ENCODE measurements around the gene DIRAS2. TPM values are rescaled to one million over a fixed set of nuclear protein-coding genes. Genes with fewer than 3 reads are reported as not detected.

DIRAS2 gene
- total RNA-seq, 1 experiment from 2014 or later = not detected

DNA sequence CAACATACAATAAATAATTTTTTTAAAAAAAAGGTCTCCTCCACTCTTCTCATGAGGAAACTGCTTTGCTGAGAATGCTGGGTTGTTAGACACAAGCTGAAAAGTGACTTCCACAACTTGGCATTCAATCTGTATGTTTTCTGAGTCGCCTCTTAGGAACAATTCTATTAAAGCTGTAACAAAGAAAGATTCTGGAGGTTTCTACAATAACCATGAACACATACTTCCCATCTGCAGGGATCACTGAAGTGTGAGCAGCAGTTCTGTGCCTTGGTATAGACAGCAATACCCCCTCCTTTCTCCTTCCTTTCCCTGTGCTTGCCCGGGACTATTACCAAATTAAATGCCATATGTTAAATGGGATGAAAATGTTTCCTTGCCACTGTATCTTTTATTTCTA lies 1.5 kb downstream of the DIRAS2 start:
- intact Hi-C loops (cut with micrococcal nuclease; ENCODE audit: unreplicated experiment) = loop anchor here (5.0 to 10.0 kb wide), 3 partner anchors 236 to 1046 kb away; no protein-coding TSS in a partner anchor
- Histone ChIP-seq H3K4me1 (ENCODE audit: insufficient read depth, low read length, poor library complexity, severe bottlenecking) (no peaks in the 10 kb centered on the region), H3K4me3 (ENCODE audit: low read depth, low read length, poor library complexity, severe bottlenecking) (no peak overlapping the region), H3K9me3 (ENCODE audit: low read depth, low read length, poor library complexity, severe bottlenecking) (no peaks in the 10 kb centered on the region), H3K27ac (ENCODE audit: low read depth, low read length, poor library complexity, severe bottlenecking) (no peak overlapping the region), H3K36me3 (ENCODE audit: insufficient read depth, low read length, poor library complexity, severe bottlenecking) (no peaks in the 10 kb centered on the region), H3K27me3 (replicated peaks; ENCODE audit: insufficient read depth, low read depth, low read length, poor library complexity) (peaks cover 32% of the 10 kb centered on the region)
- TF ChIP-seq EZH2 (IDR thresholded peaks at IDR 0.05; ENCODE audit: borderline replicate concordance, low read depth, low read length, poor library complexity, severe bottlenecking) = no peak
- TF ChIP-seq, protein P1, sequence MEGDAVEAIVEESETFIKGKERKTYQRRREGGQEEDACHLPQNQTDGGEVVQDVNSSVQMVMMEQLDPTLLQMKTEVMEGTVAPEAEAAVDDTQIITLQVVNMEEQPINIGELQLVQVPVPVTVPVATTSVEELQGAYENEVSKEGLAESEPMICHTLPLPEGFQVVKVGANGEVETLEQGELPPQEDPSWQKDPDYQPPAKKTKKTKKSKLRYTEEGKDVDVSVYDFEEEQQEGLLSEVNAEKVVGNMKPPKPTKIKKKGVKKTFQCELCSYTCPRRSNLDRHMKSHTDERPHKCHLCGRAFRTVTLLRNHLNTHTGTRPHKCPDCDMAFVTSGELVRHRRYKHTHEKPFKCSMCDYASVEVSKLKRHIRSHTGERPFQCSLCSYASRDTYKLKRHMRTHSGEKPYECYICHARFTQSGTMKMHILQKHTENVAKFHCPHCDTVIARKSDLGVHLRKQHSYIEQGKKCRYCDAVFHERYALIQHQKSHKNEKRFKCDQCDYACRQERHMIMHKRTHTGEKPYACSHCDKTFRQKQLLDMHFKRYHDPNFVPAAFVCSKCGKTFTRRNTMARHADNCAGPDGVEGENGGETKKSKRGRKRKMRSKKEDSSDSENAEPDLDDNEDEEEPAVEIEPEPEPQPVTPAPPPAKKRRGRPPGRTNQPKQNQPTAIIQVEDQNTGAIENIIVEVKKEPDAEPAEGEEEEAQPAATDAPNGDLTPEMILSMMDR (conservative IDR thresholded peaks at IDR 0.05; ENCODE audit: low read depth, low read length) = no peak
- CTCF ChIA-PET = no interaction called here
- POLR2A ChIA-PET (ENCODE audit: low non-redundant PET) = no interaction called here
- no peak for DNase-seq (ENCODE audit: low spot score)
- no TSS peak for BruUV-seq (replicated peaks)

DNA sequence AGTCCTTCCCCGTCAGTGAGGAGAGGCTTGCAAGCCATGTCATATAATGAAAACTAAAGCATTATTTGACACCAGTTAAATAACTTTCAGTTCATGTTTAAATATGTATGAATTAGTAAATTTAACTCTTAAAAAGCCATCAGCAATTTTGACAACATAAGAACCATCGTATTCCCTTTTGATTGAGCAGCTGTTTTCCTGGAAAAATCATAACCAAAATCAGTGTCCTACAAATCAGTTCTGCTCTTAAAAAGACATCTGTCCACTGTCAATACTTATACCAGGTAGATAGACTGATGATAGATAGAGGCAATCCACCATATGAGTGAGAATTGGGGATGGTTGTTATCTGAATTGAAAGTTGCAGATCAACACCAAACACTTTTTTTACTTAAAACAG lies 2.3 kb downstream of the DIRAS2 start:
- CTCF ChIA-PET = no interaction called here
- no peak overlapping the region for H3K27ac ChIP-seq (ENCODE audit: low read depth, low read length, poor library complexity, severe bottlenecking)
- H3K27me3 ChIP-seq (replicated peaks; ENCODE audit: insufficient read depth, low read depth, low read length, poor library complexity) = peaks cover 32% of the 10 kb centered on the region
- BruUV-seq (replicated peaks) = no TSS peak
- H3K36me3 ChIP-seq (ENCODE audit: insufficient read depth, low read length, poor library complexity, severe bottlenecking) = no peaks in the 10 kb centered on the region
- DNase-seq (ENCODE audit: low spot score) = no peak
- no peaks in the 10 kb centered on the region for H3K4me1 ChIP-seq (ENCODE audit: insufficient read depth, low read length, poor library complexity, severe bottlenecking)
- POLR2A ChIA-PET (ENCODE audit: low non-redundant PET) = no interaction called here
- no peak overlapping the region for H3K4me3 ChIP-seq (ENCODE audit: low read depth, low read length, poor library complexity, severe bottlenecking)
- TF ChIP-seq, protein P1 (conservative IDR thresholded peaks at IDR 0.05; ENCODE audit: low read depth, low read length) = no peak
- no peaks in the 10 kb centered on the region for H3K9me3 ChIP-seq (ENCODE audit: low read depth, low read length, poor library complexity, severe bottlenecking)
- intact Hi-C loops (cut with micrococcal nuclease; ENCODE audit: unreplicated experiment) = loop anchor here (5.0 to 10.0 kb wide), 3 partner anchors 237 to 1046 kb away; no protein-coding TSS in a partner anchor

DNA sequence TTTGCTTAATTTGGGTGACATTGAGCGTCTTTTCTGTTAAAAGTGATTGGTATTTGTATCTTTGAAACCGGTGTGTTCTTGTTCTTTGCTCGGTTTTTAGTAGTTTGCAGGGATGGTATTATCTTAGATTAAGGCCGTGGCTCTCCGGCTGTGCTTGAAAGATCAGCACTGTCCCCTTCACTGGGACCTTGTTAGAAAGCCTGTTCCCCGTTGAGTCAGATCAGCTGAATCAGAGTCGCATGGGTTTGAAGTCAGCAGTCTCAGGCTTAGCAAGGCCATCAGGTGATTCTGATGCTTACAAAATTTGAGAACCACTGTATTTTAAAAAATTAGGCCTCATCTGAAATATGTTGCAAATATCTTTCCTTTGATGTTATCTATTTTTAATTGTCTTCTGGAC lies 5.0 kb downstream of the DIRAS2 start:
- Histone ChIP-seq H3K9me3 (ENCODE audit: low read depth, low read length, poor library complexity, severe bottlenecking) (no peaks in the 10 kb centered on the region), H3K27ac (ENCODE audit: low read depth, low read length, poor library complexity, severe bottlenecking) (no peak overlapping the region), H3K27me3 (replicated peaks; ENCODE audit: insufficient read depth, low read depth, low read length, poor library complexity) (peaks cover 24% of the 10 kb centered on the region), H3K4me1 (ENCODE audit: insufficient read depth, low read length, poor library complexity, severe bottlenecking) (no peaks in the 10 kb centered on the region), H3K4me3 (ENCODE audit: low read depth, low read length, poor library complexity, severe bottlenecking) (no peak overlapping the region), H3K36me3 (ENCODE audit: insufficient read depth, low read length, poor library complexity, severe bottlenecking) (no peaks in the 10 kb centered on the region)
- ChIA-PET CTCF (no interaction called here), POLR2A (ENCODE audit: low non-redundant PET) (no interaction called here)
- intact Hi-C loops (cut with micrococcal nuclease; ENCODE audit: unreplicated experiment) = no loop called here
- TF ChIP-seq, protein P1 (conservative IDR thresholded peaks at IDR 0.05; ENCODE audit: low read depth, low read length) = no peak
- no peak for TF ChIP-seq EZH2 (IDR thresholded peaks at IDR 0.05; ENCODE audit: borderline replicate concordance, low read depth, low read length, poor library complexity, severe bottlenecking)
- no peak for DNase-seq (ENCODE audit: low spot score)
- no TSS peak for BruUV-seq (replicated peaks)
